Activated CD4-positive, alpha-beta memory T cell treated with anti-CD3 and anti-CD28 coated beads, Interleukin-2, amount 10 ng/mL, durations not matched to agents 7 days and 5 days (primary cell): ENCODE measurements around the gene SERPIND1. TPM values are rescaled to one million over a fixed set of nuclear protein-coding genes. Genes with fewer than 3 reads are reported as not detected.

ENCODE experiments used
- CTCF ChIA-PET: fragments of 350-600 bp; sonication (Branson Sonifier 250); formaldehyde crosslinking; loops from one replicate; lab custom pipeline; 2021; ENCODE audit warnings: antibody characterized with exemption, inconsistent platforms; lab: Charles Lee
- POLR2A ChIA-PET: fragments of 350-600 bp; sonication (Branson Sonifier 250); formaldehyde crosslinking; loops from one replicate; lab custom pipeline; 2021; ENCODE audit warnings: antibody characterized with exemption; lab: Charles Lee
- DNase-seq: peaks from one replicate; pipeline ENCODE4 v3.0.0-alpha.2; 2020
- H3K27ac Mint-ChIP-seq: one replicate; pipeline ENCODE4 v1.8.0; 2021; ENCODE audit warnings: mild to moderate bottlenecking, mixed read lengths
- H3K27me3 Mint-ChIP-seq: one replicate; pipeline ENCODE4 v1.8.0; 2021; ENCODE audit warnings: mixed read lengths
- H3K36me3 Mint-ChIP-seq: one replicate; pipeline ENCODE4 v1.8.0; 2021; ENCODE audit warnings: low read depth, mixed read lengths
- H3K4me1 Mint-ChIP-seq: one replicate; pipeline ENCODE4 v1.8.0; 2021; ENCODE audit warnings: mixed read lengths
- H3K4me3 Mint-ChIP-seq: one replicate; pipeline ENCODE4 v1.8.0; 2021; ENCODE audit warnings: mild to moderate bottlenecking, mixed read lengths
- H3K9me3 Mint-ChIP-seq: one replicate; pipeline ENCODE4 v1.8.0; 2021; ENCODE audit warnings: mixed read lengths
- total RNA-seq, 2 experiments: library from RNA; stranded (reverse); gene quantifications; one replicate each; pipeline ENCODE4 v1.2.3, GENCODE V29; 2021

SERPIND1 gene
- total RNA-seq, 2 experiments from 2014 or later: not detected

GRCh38 chr22:20751185-20751851 is 22.6 kb upstream of the SERPIND1 start:
- H3K4me1 Mint-ChIP-seq: no peaks in the 10 kb centered on the region
- no peak for DNase-seq
- no peak overlapping the region for H3K27ac Mint-ChIP-seq
- H3K9me3 Mint-ChIP-seq: no peaks in the 10 kb centered on the region
- H3K36me3 Mint-ChIP-seq: peaks cover 20% of the 10 kb centered on the region
- ChIA-PET CTCF (interaction anchor here (0.6 kb wide), 2 partner anchors 87 to 252 kb away, joined by 3 read pairs; no protein-coding TSS in a partner anchor), POLR2A (no interaction called here)
- no peak overlapping the region for H3K4me3 Mint-ChIP-seq
- H3K27me3 Mint-ChIP-seq: no peaks in the 10 kb centered on the region

GRCh38 chr22:20752104-20752741 is 21.7 kb upstream of the SERPIND1 start:
- Mint-ChIP-seq H3K4me3 (no peak overlapping the region), H3K27me3 (no peaks in the 10 kb centered on the region), H3K36me3 (peaks cover 25% of the 10 kb centered on the region), H3K27ac (no peak overlapping the region), H3K4me1 (no peaks in the 10 kb centered on the region), H3K9me3 (no peaks in the 10 kb centered on the region)
- DNase-seq: no peak
- ChIA-PET CTCF (interaction anchor here (0.6 to 1.5 kb wide), 4 partner anchors 9 to 268 kb away, joined by 3 to 4 read pairs (median 3); no protein-coding TSS in a partner anchor), POLR2A (no interaction called here)

GRCh38 chr22:20752873-20753272 is 21.0 kb upstream of the SERPIND1 start:
- Mint-ChIP-seq H3K4me1 (no peaks in the 10 kb centered on the region), H3K36me3 (peaks cover 28% of the 10 kb centered on the region), H3K4me3 (no peak overlapping the region), H3K27ac (no peak overlapping the region), H3K27me3 (no peaks in the 10 kb centered on the region), H3K9me3 (no peaks in the 10 kb centered on the region)
- DNase-seq: no peak
- ChIA-PET POLR2A (no interaction called here), CTCF (interaction anchor here (0.7 to 1.5 kb wide), 3 partner anchors 10 to 268 kb away, joined by 3 to 4 read pairs (median 3); no protein-coding TSS in a partner anchor)

- POLR2A ChIA-PET: no interaction called here
- no peaks in the 10 kb centered on the region for H3K4me1 Mint-ChIP-seq
- no peak overlapping the region for H3K4me3 Mint-ChIP-seq
- no peaks in the 10 kb centered on the region for H3K9me3 Mint-ChIP-seq
- no peak overlapping the region for H3K27ac Mint-ChIP-seq
- H3K27me3 Mint-ChIP-seq: no peaks in the 10 kb centered on the region
- no peak for DNase-seq
- CTCF ChIA-PET: interaction anchor here (0.5 to 2.2 kb wide), 2 partner anchors 27 to 707 kb away, joined by 4 to 10 read pairs; no protein-coding TSS in a partner anchor
- peaks cover 19% of the 10 kb centered on the region for H3K36me3 Mint-ChIP-seq
Measured at GRCh38 chr22:20756846-20757245, 17.1 kb upstream of the SERPIND1 start.

- peaks cover 22% of the 10 kb centered on the region for H3K36me3 Mint-ChIP-seq
- H3K27me3 Mint-ChIP-seq: no peaks in the 10 kb centered on the region
- H3K4me3 Mint-ChIP-seq: no peak overlapping the region
- DNase-seq: no peak
- ChIA-PET POLR2A (no interaction called here), CTCF (interaction anchor here (0.7 to 1.4 kb wide), 4 partner anchors 17 to 952 kb away, joined by 3 to 5 read pairs (median 4); no protein-coding TSS in a partner anchor)
- H3K4me1 Mint-ChIP-seq: no peaks in the 10 kb centered on the region
- no peaks in the 10 kb centered on the region for H3K9me3 Mint-ChIP-seq
- no peak overlapping the region for H3K27ac Mint-ChIP-seq
Measured at GRCh38 chr22:20758688-20759087, 15.2 kb upstream of the SERPIND1 start.

- H3K9me3 Mint-ChIP-seq: no peaks in the 10 kb centered on the region
- no peak overlapping the region for H3K4me3 Mint-ChIP-seq
- peaks cover 30% of the 10 kb centered on the region for H3K36me3 Mint-ChIP-seq
- CTCF ChIA-PET: no interaction called here
- POLR2A ChIA-PET: no interaction called here
- DNase-seq: no peak
- no peak overlapping the region for H3K27ac Mint-ChIP-seq
- no peaks in the 10 kb centered on the region for H3K27me3 Mint-ChIP-seq
- H3K4me1 Mint-ChIP-seq: no peaks in the 10 kb centered on the region
Measured at GRCh38 chr22:20760084-20760483, 13.8 kb upstream of the SERPIND1 start.

GRCh38 chr22:20761536-20761935 is 12.4 kb upstream of the SERPIND1 start:
- Mint-ChIP-seq H3K4me1 (no peaks in the 10 kb centered on the region), H3K9me3 (no peaks in the 10 kb centered on the region), H3K4me3 (no peak overlapping the region), H3K27ac (no peak overlapping the region), H3K27me3 (no peaks in the 10 kb centered on the region), H3K36me3 (peaks cover 33% of the 10 kb centered on the region)
- DNase-seq: no peak
- ChIA-PET CTCF (interaction anchor here (1.5 kb wide), 1 partner anchor 156 kb away, joined by 3 read pairs; no protein-coding TSS in a partner anchor), POLR2A (no interaction called here)

- peaks cover 27% of the 10 kb centered on the region for H3K36me3 Mint-ChIP-seq
- no peaks in the 10 kb centered on the region for H3K27me3 Mint-ChIP-seq
- H3K9me3 Mint-ChIP-seq: no peaks in the 10 kb centered on the region
- DNase-seq: no peak
- ChIA-PET POLR2A (no interaction called here), CTCF (interaction anchor here (0.6 to 1.5 kb wide), 2 partner anchors 130 to 156 kb away, joined by 3 read pairs; no protein-coding TSS in a partner anchor)
- H3K4me1 Mint-ChIP-seq: no peaks in the 10 kb centered on the region
- H3K27ac Mint-ChIP-seq: no peak overlapping the region
- H3K4me3 Mint-ChIP-seq: no peak overlapping the region
Measured at GRCh38 chr22:20762233-20762796, 11.6 kb upstream of the SERPIND1 start.

- Mint-ChIP-seq H3K27me3 (no peaks in the 10 kb centered on the region), H3K27ac (no peak overlapping the region), H3K4me1 (peaks cover 5% of the 10 kb centered on the region), H3K36me3 (peaks cover 20% of the 10 kb centered on the region), H3K9me3 (no peaks in the 10 kb centered on the region), H3K4me3 (no peak overlapping the region)
- CTCF ChIA-PET: interaction anchor here (1.1 to 1.3 kb wide), 2 partner anchors 22 to 26 kb away, joined by 3 to 4 read pairs; no protein-coding TSS in a partner anchor
- POLR2A ChIA-PET: no interaction called here
- no peak for DNase-seq
Measured at GRCh38 chr22:20763630-20764470, 10.1 kb upstream of the SERPIND1 start.

- POLR2A ChIA-PET: no interaction called here
- H3K4me3 Mint-ChIP-seq: no peak overlapping the region
- H3K4me1 Mint-ChIP-seq: peaks cover 9% of the 10 kb centered on the region
- H3K27me3 Mint-ChIP-seq: no peaks in the 10 kb centered on the region
- DNase-seq: no peak
- no peaks in the 10 kb centered on the region for H3K9me3 Mint-ChIP-seq
- CTCF ChIA-PET: interaction anchor here (1.1 to 1.3 kb wide), 2 partner anchors 23 to 25 kb away, joined by 3 to 4 read pairs; no protein-coding TSS in a partner anchor
- H3K36me3 Mint-ChIP-seq: peaks cover 20% of the 10 kb centered on the region
- no peak overlapping the region for H3K27ac Mint-ChIP-seq
Measured at GRCh38 chr22:20764471-20764720, 9.5 kb upstream of the SERPIND1 start.

- CTCF ChIA-PET: interaction anchor here (1.1 to 1.3 kb wide), 2 partner anchors 23 to 25 kb away, joined by 3 to 4 read pairs; no protein-coding TSS in a partner anchor
- H3K27me3 Mint-ChIP-seq: no peaks in the 10 kb centered on the region
Measured at GRCh38 chr22:20764729-20765128, 9.2 kb upstream of the SERPIND1 start.

GRCh38 chr22:20765938-20766337 is 8.0 kb upstream of the SERPIND1 start:
- no peaks in the 10 kb centered on the region for H3K9me3 Mint-ChIP-seq
- peaks cover 22% of the 10 kb centered on the region for H3K36me3 Mint-ChIP-seq
- no peak for DNase-seq
- H3K4me3 Mint-ChIP-seq: no peak overlapping the region
- CTCF ChIA-PET: no interaction called here
- POLR2A ChIA-PET: interaction anchor here (0.6 kb wide), 1 partner anchor 163 kb away, joined by 3 read pairs; no protein-coding TSS in a partner anchor
- H3K4me1 Mint-ChIP-seq: peaks cover 9% of the 10 kb centered on the region
- H3K27me3 Mint-ChIP-seq: no peaks in the 10 kb centered on the region
- no peak overlapping the region for H3K27ac Mint-ChIP-seq

More at GRCh38 chr22:20764729-20765128, 9.2 kb upstream of the SERPIND1 start:
- peaks cover 9% of the 10 kb centered on the region for H3K4me1 Mint-ChIP-seq
- no peak overlapping the region for H3K4me3 Mint-ChIP-seq
- POLR2A ChIA-PET: no interaction called here
- H3K9me3 Mint-ChIP-seq: no peaks in the 10 kb centered on the region
- no peak for DNase-seq
- H3K27ac Mint-ChIP-seq: no peak overlapping the region
- H3K36me3 Mint-ChIP-seq: peaks cover 20% of the 10 kb centered on the region
